ENCODE data around the gene ADCK1.

GRCh38 chr14:77866932-77867331, 67.0 kb downstream of the ADCK1 start:
- TF ChIP-seq CTCF (IDR thresholded peaks at IDR 0.05; ENCODE audit: poor library complexity, severe bottlenecking) (no peak), REST (IDR thresholded peaks at IDR 0.05; ENCODE audit: borderline replicate concordance) (no peak), POLR2AphosphoS5 (IDR thresholded peaks at IDR 0.05) (no peak), EZH2 (IDR thresholded peaks at IDR 0.05; ENCODE audit: borderline replicate concordance, insufficient read depth, low read length, poor library complexity, severe bottlenecking) (no peak), RAD21 (conservative IDR thresholded peaks at IDR 0.05) (no peak), EP300 (conservative IDR thresholded peaks at IDR 0.05; ENCODE audit: poor library complexity, severe bottlenecking) (no peak), SMC3 (conservative IDR thresholded peaks at IDR 0.05; ENCODE audit: poor library complexity) (no peak), TAF1 (IDR thresholded peaks at IDR 0.05; ENCODE audit: low read depth) (no peak)

Measured in neural cell (in vitro differentiated cells).